HG02981 (cell line): ENCODE results near the gene C15orf62.

Experiments used
- ATAC-seq: cut with Tn5 transposase; IDR thresholded peaks from one replicate; pipeline ENCODE4 v1.9.1; 2021; ENCODE audit warnings: mild to moderate bottlenecking, moderate library complexity; ENCODE audit not compliant: unreplicated experiment

Gene C15orf62

DNA sequence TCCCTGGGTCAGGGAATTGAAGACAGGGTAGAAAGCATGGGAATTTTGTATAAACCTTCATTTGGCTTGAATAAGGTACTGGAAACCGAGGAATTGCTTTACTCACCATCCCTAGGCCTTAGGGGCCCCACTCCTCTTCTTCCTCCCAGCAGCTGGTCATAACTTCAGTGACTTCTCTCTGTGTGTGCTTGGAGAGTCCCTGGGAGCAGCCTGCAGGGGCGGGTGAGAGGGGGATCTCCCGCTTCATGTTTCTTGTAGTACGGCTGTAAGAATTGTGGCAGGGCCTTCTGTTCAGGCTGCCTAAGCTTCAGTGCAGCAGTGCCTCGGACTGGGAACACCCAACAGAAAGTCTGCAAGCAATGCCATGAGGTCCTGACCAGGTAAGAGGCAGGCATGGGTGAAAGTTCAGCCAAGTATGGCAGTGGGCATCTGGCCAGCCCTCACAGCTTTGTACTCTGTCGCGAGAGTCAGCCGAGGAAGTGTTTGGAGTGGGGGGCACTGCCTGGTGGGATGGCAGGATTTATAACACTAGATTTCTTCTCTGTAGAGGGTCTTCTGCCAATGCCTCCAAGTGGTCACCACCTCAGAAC lies 39.2 kb downstream of the C15orf62 start:
- no peak for ATAC-seq

- ATAC-seq, result no peak
These were observed 43.1 kb downstream of the C15orf62 start for GRCh38 chr15:40812721-40813425.

GRCh38 chr15:40815042-40815698 lies 45.4 kb downstream of the C15orf62 start:
- ATAC-seq, result no peak

DNA sequence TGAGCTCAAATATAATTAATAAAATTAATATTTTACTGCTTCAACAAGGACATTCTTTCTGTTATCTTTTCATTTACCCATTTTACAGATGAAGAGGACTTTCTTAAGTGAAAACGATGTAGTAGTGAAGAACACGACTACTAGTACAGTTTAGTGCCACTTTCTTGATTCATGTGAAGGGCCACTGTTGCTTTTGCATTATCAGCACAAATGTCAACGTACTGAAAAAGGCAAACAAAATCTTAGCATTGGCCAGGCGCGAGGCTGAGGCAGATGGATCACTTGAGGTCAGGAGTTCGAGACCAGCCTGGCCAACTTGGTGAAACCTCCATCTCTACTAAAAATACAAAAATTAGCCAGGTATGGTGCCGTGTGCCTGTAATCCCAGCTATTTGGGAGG lies 49.3 kb downstream of the C15orf62 start:
- no peak for ATAC-seq

DNA sequence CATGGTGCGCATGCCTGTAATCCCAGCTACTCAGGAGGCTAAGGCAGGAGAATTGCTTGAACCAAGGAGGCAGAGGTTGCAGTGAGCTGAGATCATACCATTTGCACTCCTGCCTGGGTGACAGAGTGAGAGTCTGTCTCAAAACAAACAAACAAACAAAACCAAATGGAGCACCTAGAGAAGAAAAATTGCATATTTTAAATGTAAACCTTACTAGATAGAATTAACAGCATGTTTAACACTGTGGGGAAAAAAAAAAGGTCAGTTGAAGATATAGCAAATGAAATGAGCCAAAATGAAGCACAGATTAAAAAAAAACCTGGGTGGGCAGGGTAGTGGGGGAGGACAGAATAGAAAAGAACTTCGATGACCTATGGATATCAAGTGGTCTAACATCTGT lies 51.4 kb downstream of the C15orf62 start:
- no peak for ATAC-seq
